GM21447 (cell line): ENCODE data around the gene RANBP17.

Experiments
- ATAC-seq: cut with Tn5 transposase; IDR thresholded peaks from one replicate; pipeline ENCODE4 v1.9.1; 2021; ENCODE audit not compliant: unreplicated experiment

The RANBP17 gene

GRCh38 chr5:171080186-171080938 lies 218.5 kb downstream of the RANBP17 start:
- ATAC-seq, result no peak

GRCh38 chr5:171081319-171081718 lies 219.5 kb downstream of the RANBP17 start:
- ATAC-seq, result no peak

GRCh38 chr5:171092194-171092593 lies 230.4 kb downstream of the RANBP17 start:
- no peak for ATAC-seq

- ATAC-seq, result no peak
Observed at GRCh38 chr5:171093598-171093997, 231.8 kb downstream of the RANBP17 start.

GRCh38 chr5:171094356-171094755 lies 232.5 kb downstream of the RANBP17 start:
- no peak for ATAC-seq

- no peak for ATAC-seq
Observed at GRCh38 chr5:171102877-171103610, 241.2 kb downstream of the RANBP17 start.

- no peak for ATAC-seq
Observed at GRCh38 chr5:171107669-171108068, 245.9 kb downstream of the RANBP17 start.

- ATAC-seq, result no peak
Observed at GRCh38 chr5:171115519-171115918, 253.7 kb downstream of the RANBP17 start.

- no peak for ATAC-seq
Observed at GRCh38 chr5:171116719-171117118, 254.9 kb downstream of the RANBP17 start.

- ATAC-seq, result no peak
Observed at GRCh38 chr5:171120986-171121622, 259.3 kb downstream of the RANBP17 start.

GRCh38 chr5:171121638-171122037 lies 259.8 kb downstream of the RANBP17 start:
- ATAC-seq, result no peak

GRCh38 chr5:171122372-171122771 lies 260.6 kb downstream of the RANBP17 start:
- no peak for ATAC-seq

GRCh38 chr5:171123417-171123816 lies 261.6 kb downstream of the RANBP17 start:
- no peak for ATAC-seq

- ATAC-seq, result no peak
Observed at GRCh38 chr5:171127314-171127713, 265.5 kb downstream of the RANBP17 start.

GRCh38 chr5:171128136-171128535 lies 266.3 kb downstream of the RANBP17 start:
- ATAC-seq, result no peak

- ATAC-seq, result no peak
Observed at GRCh38 chr5:171129308-171129707, 267.5 kb downstream of the RANBP17 start.

GRCh38 chr5:171131497-171131896 lies 269.7 kb downstream of the RANBP17 start:
- no peak for ATAC-seq

GRCh38 chr5:171137768-171138525 lies 276.1 kb downstream of the RANBP17 start:
- ATAC-seq, result no peak

- ATAC-seq, result no peak
Observed at GRCh38 chr5:171139227-171139626, 277.4 kb downstream of the RANBP17 start.

- no peak for ATAC-seq
Observed at GRCh38 chr5:171142617-171143016, 280.8 kb downstream of the RANBP17 start.

- ATAC-seq, result no peak
Observed at GRCh38 chr5:171143171-171143570, 281.4 kb downstream of the RANBP17 start.
